ENCODE measurements around the gene ARHGAP12. TPM values are rescaled to one million over a fixed set of nuclear protein-coding genes. Genes with fewer than 3 reads are reported as not detected.

ARHGAP12 gene
- total and polyA plus RNA-seq, 3 experiments from 2014 or later: 5.1 to 9.7 (median 5.3) TPM

DNA sequence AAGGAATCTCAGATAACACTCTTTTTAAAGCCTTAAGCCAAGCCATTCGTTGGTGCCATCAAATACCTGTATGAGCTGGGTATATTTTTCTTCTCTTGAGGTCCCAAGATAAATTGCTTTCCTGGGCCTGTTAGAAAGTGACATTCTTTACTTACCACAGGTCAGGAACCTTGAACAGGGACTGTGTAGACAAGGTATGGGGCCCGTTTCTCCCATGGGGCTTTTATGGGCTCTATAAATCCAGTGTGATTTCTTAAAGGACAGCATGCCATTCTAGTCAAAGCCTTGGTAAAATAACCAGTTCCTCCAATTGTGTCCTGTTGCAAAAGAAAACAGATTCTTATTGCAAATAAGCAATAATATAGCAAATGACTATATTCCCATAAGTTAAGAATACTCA, 24.8 kb upstream of the ARHGAP12 start:
- no peaks in the 10 kb centered on the region for H3K27me3 Mint-ChIP-seq
- peaks cover 0 to 5% (median 0%) of the 10 kb centered on the region in 3 donors for H3K4me1 Mint-ChIP-seq
- Histone ChIP-seq H3K27me3 (ENCODE audit: insufficient read depth, low read length, poor library complexity, severe bottlenecking) (no peaks in the 10 kb centered on the region), H3K9me3 (ENCODE audit: low read length) (no peaks in the 10 kb centered on the region), H3K4me1 (ENCODE audit: insufficient read depth, low read length) (no peaks in the 10 kb centered on the region), H3K27ac (ENCODE audit: low read depth, low read length) (no peak overlapping the region), H3K36me3 (ENCODE audit: insufficient read depth, low read length) (no peaks in the 10 kb centered on the region), H3K4me3 (ENCODE audit: low read length) (no peak overlapping the region)
- ChIA-PET CTCF (no interaction called here), POLR2A (no interaction called here)
- peaks cover 0 to 16% (median 0%) of the 10 kb centered on the region in 3 donors for H3K36me3 Mint-ChIP-seq
- H3K27ac Mint-ChIP-seq: no peak overlapping the region
- no peak overlapping the region for H3K4me3 Mint-ChIP-seq
- DNase-seq: no peak
- peaks cover 0 to 11% (median 8%) of the 10 kb centered on the region in 5 donors for H3K9me3 Mint-ChIP-seq

DNA sequence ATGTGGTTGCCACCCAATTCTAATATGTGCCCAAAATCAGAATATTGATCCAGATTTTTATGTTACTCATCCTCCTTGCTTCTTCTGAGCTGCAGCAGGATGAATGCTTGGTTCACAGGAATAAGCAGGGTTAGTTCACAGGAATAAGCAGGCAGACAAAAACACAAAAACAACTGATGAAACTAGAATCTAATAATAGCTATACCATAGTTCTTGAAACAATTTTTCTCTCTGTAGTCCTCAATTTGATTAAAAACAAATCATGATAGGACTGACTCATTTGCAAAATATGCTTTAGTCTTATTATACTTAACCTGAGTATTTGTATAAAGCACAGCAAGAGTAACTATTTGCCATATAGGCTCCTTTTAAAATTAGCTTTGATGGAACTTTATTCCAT, 24.4 kb upstream of the ARHGAP12 start:
- no peak for DNase-seq
- H3K4me1 Mint-ChIP-seq: peaks cover 0 to 5% (median 0%) of the 10 kb centered on the region in 3 donors
- no peaks in the 10 kb centered on the region for H3K27me3 Mint-ChIP-seq
- peaks cover 0 to 11% (median 8%) of the 10 kb centered on the region in 5 donors for H3K9me3 Mint-ChIP-seq
- H3K27ac Mint-ChIP-seq: no peak overlapping the region
- CTCF ChIA-PET: no interaction called here
- no peaks in the 10 kb centered on the region for H3K27me3 ChIP-seq (ENCODE audit: insufficient read depth, low read length, poor library complexity, severe bottlenecking)
- H3K4me3 ChIP-seq (ENCODE audit: low read length): no peak overlapping the region
- H3K4me3 Mint-ChIP-seq: no peak overlapping the region
- H3K36me3 Mint-ChIP-seq: peaks cover 0 to 16% (median 0%) of the 10 kb centered on the region in 3 donors
- POLR2A ChIA-PET: no interaction called here
- H3K36me3 ChIP-seq (ENCODE audit: insufficient read depth, low read length): no peaks in the 10 kb centered on the region
- H3K27ac ChIP-seq (ENCODE audit: low read depth, low read length): no peak overlapping the region
- H3K4me1 ChIP-seq (ENCODE audit: insufficient read depth, low read length): no peaks in the 10 kb centered on the region
- H3K9me3 ChIP-seq (ENCODE audit: low read length): no peaks in the 10 kb centered on the region

DNA sequence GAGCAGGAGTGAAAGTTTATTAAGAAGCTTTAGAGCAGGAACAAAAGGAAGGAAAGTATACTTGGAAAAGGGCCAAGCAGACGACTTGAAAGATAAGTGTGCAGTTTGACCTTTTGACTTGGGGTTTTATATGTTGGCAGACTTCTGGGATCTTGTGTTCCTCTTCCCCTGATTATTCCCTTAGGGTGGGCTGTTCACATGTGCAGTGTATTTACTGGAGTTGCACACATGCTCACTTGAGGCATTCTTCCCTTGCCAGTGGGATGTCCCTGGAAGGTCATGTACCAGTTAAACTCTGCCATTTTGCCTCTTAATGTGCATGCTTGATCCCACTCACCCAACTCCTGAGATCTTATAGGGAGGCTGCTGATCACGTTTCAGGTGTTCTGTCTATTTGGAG, 23.4 kb upstream of the ARHGAP12 start:
- DNase-seq: no peak
- CTCF ChIA-PET: no interaction called here

DNA sequence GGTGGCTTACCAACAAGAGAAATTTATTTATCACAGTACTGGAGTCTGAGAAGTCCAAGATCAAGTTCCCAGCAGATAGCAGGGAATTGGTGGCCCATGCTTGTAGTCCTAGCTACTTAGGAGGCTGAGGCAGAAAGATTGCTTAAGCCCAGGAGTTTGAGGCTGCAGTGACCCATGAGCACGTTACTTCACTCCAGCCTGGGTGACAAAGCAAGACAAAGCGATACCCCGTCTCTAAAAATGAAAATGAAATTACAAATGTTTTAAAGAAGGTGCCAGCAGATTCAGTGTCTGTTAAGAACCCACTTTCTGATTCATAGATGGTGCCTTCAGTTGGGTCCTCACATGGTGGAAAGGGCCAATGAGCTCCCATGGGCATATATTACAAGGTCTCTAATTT, 20.6 kb upstream of the ARHGAP12 start:
- Mint-ChIP-seq H3K27ac (no peak overlapping the region), H3K27me3 (no peaks in the 10 kb centered on the region), H3K9me3 (peaks cover 0 to 6% (median 4%) of the 10 kb centered on the region in 5 donors), H3K36me3 (peaks cover 0 to 8% (median 0%) of the 10 kb centered on the region in 3 donors), H3K4me3 (no peak overlapping the region), H3K4me1 (peaks cover 0 to 5% (median 2%) of the 10 kb centered on the region in 3 donors)
- no peak for DNase-seq
- H3K4me3 ChIP-seq (ENCODE audit: low read length): no peak overlapping the region
- peaks cover 9% of the 10 kb centered on the region for H3K4me1 ChIP-seq (ENCODE audit: insufficient read depth, low read length)
- no peak overlapping the region for H3K27ac ChIP-seq (ENCODE audit: low read depth, low read length)
- no peaks in the 10 kb centered on the region for H3K36me3 ChIP-seq (ENCODE audit: insufficient read depth, low read length)
- no peaks in the 10 kb centered on the region for H3K9me3 ChIP-seq (ENCODE audit: low read length)
- CTCF ChIA-PET: interaction anchor here (1.2 to 1.3 kb wide), 2 partner anchors 10 to 88 kb away, joined by 3 read pairs; no protein-coding TSS in a partner anchor
- no peaks in the 10 kb centered on the region for H3K27me3 ChIP-seq (ENCODE audit: insufficient read depth, low read length, poor library complexity, severe bottlenecking)
- POLR2A ChIA-PET: no interaction called here

More for the DNA sequence above, 23.4 kb upstream of the ARHGAP12 start:
- POLR2A ChIA-PET: no interaction called here
- Histone ChIP-seq H3K4me3 (ENCODE audit: low read length) (no peak overlapping the region), H3K36me3 (ENCODE audit: insufficient read depth, low read length) (no peaks in the 10 kb centered on the region), H3K4me1 (ENCODE audit: insufficient read depth, low read length) (no peaks in the 10 kb centered on the region), H3K9me3 (ENCODE audit: low read length) (no peaks in the 10 kb centered on the region), H3K27ac (ENCODE audit: low read depth, low read length) (peak overlapping the region; percentile 45), H3K27me3 (ENCODE audit: insufficient read depth, low read length, poor library complexity, severe bottlenecking) (no peaks in the 10 kb centered on the region)
- no peak overlapping the region for H3K4me3 Mint-ChIP-seq
- H3K36me3 Mint-ChIP-seq: peaks cover 0 to 20% (median 0%) of the 10 kb centered on the region in 3 donors
- peak overlapping the region in 1 of 8 donors; percentile 49 for H3K27ac Mint-ChIP-seq
- peaks cover 0 to 5% (median 0%) of the 10 kb centered on the region in 3 donors for H3K4me1 Mint-ChIP-seq
- H3K9me3 Mint-ChIP-seq: peaks cover 0 to 11% (median 8%) of the 10 kb centered on the region in 5 donors
- no peaks in the 10 kb centered on the region for H3K27me3 Mint-ChIP-seq

DNA sequence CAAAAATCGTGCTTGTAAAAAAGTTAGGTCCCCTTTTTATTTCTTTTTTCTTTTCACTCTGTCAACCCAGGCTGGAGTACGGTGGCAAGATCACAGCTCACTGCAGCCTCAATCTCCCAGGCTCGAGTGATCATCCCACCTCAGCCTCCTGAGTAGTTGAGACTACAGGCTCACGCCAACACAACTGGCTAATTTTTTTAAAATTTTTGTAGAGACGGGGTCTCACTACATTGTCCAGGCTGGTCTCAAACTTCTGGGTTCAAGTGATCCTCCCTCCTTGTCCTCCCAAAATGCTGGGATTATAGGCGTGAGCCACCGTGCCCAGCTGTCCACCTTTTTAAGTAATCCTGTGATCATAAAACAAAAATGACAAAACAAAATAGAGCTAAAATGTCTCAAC, 19.4 kb upstream of the ARHGAP12 start:
- CTCF ChIA-PET: no interaction called here
- peaks cover 0 to 3% (median 0%) of the 10 kb centered on the region in 5 donors for H3K9me3 Mint-ChIP-seq
- H3K4me3 Mint-ChIP-seq: no peak overlapping the region
- H3K4me1 Mint-ChIP-seq: peaks cover 0 to 5% (median 2%) of the 10 kb centered on the region in 3 donors
- peaks cover 0 to 4% (median 0%) of the 10 kb centered on the region in 3 donors for H3K36me3 Mint-ChIP-seq
- Histone ChIP-seq H3K27me3 (ENCODE audit: insufficient read depth, low read length, poor library complexity, severe bottlenecking) (no peaks in the 10 kb centered on the region), H3K9me3 (ENCODE audit: low read length) (no peaks in the 10 kb centered on the region), H3K36me3 (ENCODE audit: insufficient read depth, low read length) (no peaks in the 10 kb centered on the region), H3K27ac (ENCODE audit: low read depth, low read length) (peak overlapping the region; percentile 0), H3K4me3 (ENCODE audit: low read length) (no peak overlapping the region), H3K4me1 (ENCODE audit: insufficient read depth, low read length) (peaks cover 10% of the 10 kb centered on the region)
- DNase-seq: no peak
- H3K27ac Mint-ChIP-seq: peak overlapping the region in 1 of 8 donors; percentile 33
- H3K27me3 Mint-ChIP-seq: no peaks in the 10 kb centered on the region
- POLR2A ChIA-PET: no interaction called here

DNA sequence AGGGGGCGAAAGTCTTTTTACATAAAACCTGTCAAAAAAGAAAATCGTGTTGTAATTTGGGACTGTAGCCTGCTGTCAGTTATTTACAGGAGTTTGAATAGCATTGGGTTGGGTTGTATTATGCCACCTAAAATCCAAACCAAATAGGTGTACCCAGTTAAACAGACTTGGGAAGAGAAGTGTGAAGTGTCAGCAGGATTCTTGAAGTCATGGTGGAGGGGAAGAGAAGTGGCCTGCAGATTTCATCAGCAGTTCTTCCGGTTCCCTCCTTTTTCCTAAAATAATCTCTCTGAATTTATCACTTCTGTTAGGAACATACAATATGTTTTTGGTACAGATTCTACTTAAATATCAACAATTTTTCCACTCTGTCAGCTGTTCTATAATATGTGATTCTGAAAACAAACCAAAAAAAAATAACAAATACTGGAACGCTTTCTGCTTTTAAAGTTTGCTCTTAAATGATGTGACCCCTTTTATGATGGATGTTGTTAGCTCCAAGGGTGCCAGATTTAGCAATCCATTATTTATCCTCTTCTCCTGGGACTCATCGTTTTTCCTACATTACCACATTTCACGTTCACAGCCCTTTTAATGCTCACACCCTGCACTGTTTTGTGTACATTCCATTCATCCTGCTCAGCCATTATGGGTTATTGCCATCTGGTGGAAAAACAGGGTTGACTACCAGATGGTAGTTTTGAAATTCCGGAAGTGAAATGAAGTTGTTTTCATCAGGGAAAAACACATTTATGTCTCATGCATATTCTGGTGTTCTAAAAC, 18.7 kb upstream of the ARHGAP12 start:
- CTCF ChIA-PET: no interaction called here
- DNase-seq: no peak
- H3K27me3 ChIP-seq (ENCODE audit: insufficient read depth, low read length, poor library complexity, severe bottlenecking): no peaks in the 10 kb centered on the region
- H3K27ac ChIP-seq (ENCODE audit: low read depth, low read length): peak overlapping the region; percentile 0
- H3K36me3 ChIP-seq (ENCODE audit: insufficient read depth, low read length): no peaks in the 10 kb centered on the region
- H3K4me3 ChIP-seq (ENCODE audit: low read length): no peak overlapping the region
- Mint-ChIP-seq H3K4me3 (no peak overlapping the region), H3K27me3 (no peaks in the 10 kb centered on the region), H3K27ac (no peak overlapping the region), H3K4me1 (peaks cover 0 to 5% (median 2%) of the 10 kb centered on the region in 3 donors), H3K36me3 (peaks cover 0 to 4% (median 0%) of the 10 kb centered on the region in 3 donors), H3K9me3 (peaks cover 0 to 3% (median 0%) of the 10 kb centered on the region in 5 donors)
- peaks cover 10% of the 10 kb centered on the region for H3K4me1 ChIP-seq (ENCODE audit: insufficient read depth, low read length)
- POLR2A ChIA-PET: interaction anchor here (1.2 kb wide), 1 partner anchor 18 kb away, joined by 3 read pairs; no protein-coding TSS in a partner anchor
- no peaks in the 10 kb centered on the region for H3K9me3 ChIP-seq (ENCODE audit: low read length)

- Mint-ChIP-seq H3K4me3 (no peak overlapping the region), H3K27ac (no peak overlapping the region), H3K4me1 (peaks cover 4 to 5% (median 5%) of the 10 kb centered on the region in 3 donors), H3K36me3 (peaks cover 0 to 4% (median 0%) of the 10 kb centered on the region in 3 donors), H3K9me3 (no peaks in the 10 kb centered on the region), H3K27me3 (no peaks in the 10 kb centered on the region)
- Histone ChIP-seq H3K27ac (ENCODE audit: low read depth, low read length) (no peak overlapping the region), H3K4me1 (ENCODE audit: insufficient read depth, low read length) (peaks cover 10% of the 10 kb centered on the region), H3K9me3 (ENCODE audit: low read length) (no peaks in the 10 kb centered on the region), H3K4me3 (ENCODE audit: low read length) (no peak overlapping the region), H3K27me3 (ENCODE audit: insufficient read depth, low read length, poor library complexity, severe bottlenecking) (no peaks in the 10 kb centered on the region), H3K36me3 (ENCODE audit: insufficient read depth, low read length) (no peaks in the 10 kb centered on the region)
- CTCF ChIA-PET: no interaction called here
- no peak for DNase-seq
- POLR2A ChIA-PET: no interaction called here
Observed at GRCh38 chr10:31945392-31945791, 16.8 kb upstream of the ARHGAP12 start.

DNA sequence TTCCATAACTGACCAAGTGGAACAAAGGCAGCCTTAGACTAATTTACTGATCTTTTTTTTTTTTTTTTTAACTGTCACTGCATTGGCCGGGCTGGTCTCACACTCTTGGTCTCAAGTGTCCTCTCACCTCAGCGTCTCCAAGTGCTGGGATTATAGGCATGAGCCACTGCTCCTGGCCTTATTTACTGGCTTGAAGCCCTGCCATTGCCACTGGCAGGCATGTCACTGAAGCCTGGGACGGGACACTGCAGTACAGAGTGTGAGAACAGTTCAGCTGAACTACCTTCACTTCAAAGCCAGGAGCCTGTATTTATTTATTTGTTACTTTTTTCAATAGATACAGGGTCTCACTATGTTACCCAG, 15.4 kb upstream of the ARHGAP12 start:
- H3K4me1 Mint-ChIP-seq: peaks cover 4 to 5% (median 5%) of the 10 kb centered on the region in 3 donors
- no peaks in the 10 kb centered on the region for H3K27me3 ChIP-seq (ENCODE audit: insufficient read depth, low read length, poor library complexity, severe bottlenecking)
- peaks cover 0 to 4% (median 0%) of the 10 kb centered on the region in 3 donors for H3K36me3 Mint-ChIP-seq
- H3K4me1 ChIP-seq (ENCODE audit: insufficient read depth, low read length): peaks cover 10% of the 10 kb centered on the region
- H3K4me3 Mint-ChIP-seq: no peak overlapping the region
- CTCF ChIA-PET: no interaction called here
- H3K27ac ChIP-seq (ENCODE audit: low read depth, low read length): no peak overlapping the region
- H3K9me3 ChIP-seq (ENCODE audit: low read length): no peaks in the 10 kb centered on the region
- H3K27ac Mint-ChIP-seq: no peak overlapping the region
- POLR2A ChIA-PET: no interaction called here
- no peaks in the 10 kb centered on the region for H3K36me3 ChIP-seq (ENCODE audit: insufficient read depth, low read length)
- no peak for DNase-seq
- peaks cover 0 to 3% of the 10 kb centered on the region in 2 donors for H3K27me3 Mint-ChIP-seq
- no peaks in the 10 kb centered on the region for H3K9me3 Mint-ChIP-seq
- H3K4me3 ChIP-seq (ENCODE audit: low read length): no peak overlapping the region

All from CD8-positive, alpha-beta memory T cell (primary cell).